DND-41 (cell line): ENCODE measurements around the gene DHX58.

ENCODE experiments used
- EZH2 ChIP-seq: IDR thresholded peaks from 3 replicates; pipeline ENCODE4 v1.6.1; 2012; ENCODE audit warnings: borderline replicate concordance, low read depth, mild to moderate bottlenecking, moderate library complexity, low read length, inconsistent platforms; ENCODE audit not compliant: severe bottlenecking
- TF ChIP-seq, protein P1 (sequence below): IDR thresholded peaks from 2 replicates; pipeline ENCODE4 v1.5.1; 2012; ENCODE audit warnings: borderline replicate concordance, low read length, moderate library complexity, mild to moderate bottlenecking; ENCODE audit not compliant: poor library complexity, severe bottlenecking; ENCODE audit errors: extremely low read depth

- TF ChIP-seq, protein P1, sequence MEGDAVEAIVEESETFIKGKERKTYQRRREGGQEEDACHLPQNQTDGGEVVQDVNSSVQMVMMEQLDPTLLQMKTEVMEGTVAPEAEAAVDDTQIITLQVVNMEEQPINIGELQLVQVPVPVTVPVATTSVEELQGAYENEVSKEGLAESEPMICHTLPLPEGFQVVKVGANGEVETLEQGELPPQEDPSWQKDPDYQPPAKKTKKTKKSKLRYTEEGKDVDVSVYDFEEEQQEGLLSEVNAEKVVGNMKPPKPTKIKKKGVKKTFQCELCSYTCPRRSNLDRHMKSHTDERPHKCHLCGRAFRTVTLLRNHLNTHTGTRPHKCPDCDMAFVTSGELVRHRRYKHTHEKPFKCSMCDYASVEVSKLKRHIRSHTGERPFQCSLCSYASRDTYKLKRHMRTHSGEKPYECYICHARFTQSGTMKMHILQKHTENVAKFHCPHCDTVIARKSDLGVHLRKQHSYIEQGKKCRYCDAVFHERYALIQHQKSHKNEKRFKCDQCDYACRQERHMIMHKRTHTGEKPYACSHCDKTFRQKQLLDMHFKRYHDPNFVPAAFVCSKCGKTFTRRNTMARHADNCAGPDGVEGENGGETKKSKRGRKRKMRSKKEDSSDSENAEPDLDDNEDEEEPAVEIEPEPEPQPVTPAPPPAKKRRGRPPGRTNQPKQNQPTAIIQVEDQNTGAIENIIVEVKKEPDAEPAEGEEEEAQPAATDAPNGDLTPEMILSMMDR, result no peak
- TF ChIP-seq EZH2, result no peak
Measured at GRCh38 chr17:42132941-42133340, 20.4 kb upstream of the DHX58 start.
